GM03348 (cell line): ENCODE data around the gene JUP.

ENCODE experiments used
- DNase-seq: peaks from one replicate; pipeline ENCODE4 v3.0.0; 2012; ENCODE audit warnings: low spot score

JUP gene

DNA sequence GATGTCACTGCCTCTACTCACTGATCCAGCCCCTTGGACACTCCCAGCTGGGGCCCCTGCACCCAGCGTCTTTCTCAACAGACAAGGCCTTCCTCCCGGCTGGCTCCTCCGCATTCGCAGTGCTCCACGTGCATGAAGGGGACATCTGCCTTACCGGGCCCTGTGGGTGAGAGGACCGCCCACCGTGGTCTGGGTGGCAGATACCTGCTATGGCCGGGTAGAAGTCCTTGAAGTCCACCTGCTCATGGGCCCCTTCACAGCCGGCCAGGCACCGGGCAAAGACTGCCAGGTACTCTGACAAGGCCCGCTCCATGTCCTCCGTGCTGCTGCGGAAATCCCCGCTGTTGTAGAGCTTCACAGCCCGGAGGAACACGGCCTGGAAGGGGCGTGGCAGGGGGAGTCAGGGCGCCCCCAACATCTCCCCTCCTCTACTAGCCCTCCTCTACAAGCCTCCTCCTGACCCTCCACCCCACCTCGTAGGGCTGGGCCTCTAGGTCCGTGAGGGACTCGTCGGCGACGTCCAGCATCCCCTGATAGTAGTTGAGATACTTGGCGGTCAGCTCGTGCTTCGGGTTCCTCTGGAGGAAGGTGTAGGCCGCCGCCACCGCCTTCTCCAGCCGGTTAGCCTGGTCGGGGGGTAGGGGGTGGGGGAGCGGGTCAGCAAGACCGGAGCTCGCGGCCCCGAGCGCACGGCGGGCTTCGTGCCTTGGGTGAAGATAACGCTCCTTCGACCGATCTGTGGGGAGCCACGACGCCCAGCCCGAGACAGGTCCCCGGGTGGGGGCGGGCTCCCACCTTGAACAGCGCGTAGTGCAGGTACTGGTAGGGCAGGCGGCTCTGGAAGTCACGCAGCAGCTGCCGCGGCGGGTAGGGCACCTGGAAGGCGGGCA, 24.4 kb upstream of the JUP start:
- peak; percentile 37 for DNase-seq

- no peak for DNase-seq
Measured at GRCh38 chr17:41806685-41807445, 20.4 kb upstream of the JUP start.

- DNase-seq, result no peak
Measured at GRCh38 chr17:41803049-41804020, 16.8 kb upstream of the JUP start.

DNA sequence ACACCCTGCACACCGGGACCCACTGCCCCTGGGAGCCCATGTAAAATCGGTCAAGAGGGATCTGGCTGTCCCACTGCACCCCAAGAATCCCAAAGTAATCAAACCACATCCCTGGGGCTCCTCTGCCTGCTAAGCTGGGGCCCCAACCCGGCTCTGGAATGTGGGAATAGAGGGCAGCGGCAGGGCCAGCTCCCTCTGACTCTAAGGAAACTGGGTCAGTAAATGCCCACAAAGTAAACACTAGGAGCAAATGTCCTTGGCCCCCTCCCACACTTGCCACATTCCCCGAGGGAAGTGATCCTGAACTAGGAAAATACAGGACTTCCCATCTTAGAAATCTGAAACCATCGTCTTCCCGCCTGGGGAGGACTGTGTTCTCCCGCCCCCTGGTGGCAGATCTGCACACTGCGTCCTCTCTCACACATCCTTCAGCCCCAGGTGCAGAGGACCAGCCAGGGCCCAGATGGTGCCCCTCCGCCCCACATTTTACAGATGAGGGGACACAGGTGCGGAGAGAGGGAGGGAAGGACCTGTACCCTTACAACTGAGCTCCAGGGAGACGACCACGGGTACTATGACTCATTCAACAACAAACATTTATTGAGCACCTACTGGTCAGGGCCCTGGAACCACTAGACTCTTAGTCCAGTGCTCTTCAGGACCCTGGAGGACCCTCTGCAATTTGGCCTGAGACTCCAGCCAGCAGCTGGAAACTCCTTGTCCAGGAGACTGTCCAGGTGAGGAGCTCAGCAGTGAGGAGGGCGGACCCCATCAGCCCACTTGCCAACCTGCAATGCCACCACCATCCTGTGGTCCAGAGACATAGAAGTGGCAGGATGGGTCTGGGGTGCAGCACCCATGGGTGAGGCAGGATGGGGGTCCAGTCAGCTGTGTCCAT, 15.1 kb upstream of the JUP start:
- peak; percentile 89 for DNase-seq

- DNase-seq, result peak; percentile 66
Measured at GRCh38 chr17:41800601-41801373, 14.3 kb upstream of the JUP start.

- DNase-seq, result no peak
Measured at GRCh38 chr17:41799366-41799765, 12.9 kb upstream of the JUP start.

DNA sequence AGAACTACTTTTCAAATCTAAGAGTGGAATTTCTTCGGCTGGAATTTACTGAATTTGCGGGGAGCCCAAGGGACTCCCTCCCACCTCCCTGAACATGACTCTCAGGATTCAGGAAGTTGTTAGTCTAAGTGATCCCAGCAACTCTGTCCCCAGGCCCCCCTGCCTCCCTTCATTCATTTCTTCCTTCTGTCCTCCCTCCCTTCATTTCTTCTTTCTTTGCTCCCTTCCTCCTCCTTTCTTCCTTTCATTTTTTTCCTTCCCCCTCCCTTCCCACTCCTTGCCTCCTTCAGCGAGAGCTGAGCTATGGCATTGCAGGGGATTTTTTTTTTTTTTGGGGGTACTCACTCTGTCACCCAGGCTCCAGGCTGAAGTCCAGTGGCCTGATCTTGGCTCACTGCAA, 10.9 kb upstream of the JUP start:
- no peak for DNase-seq

- no peak for DNase-seq
Measured at GRCh38 chr17:41796121-41796895, 9.8 kb upstream of the JUP start.

GRCh38 chr17:41794540-41794975, 8.0 kb upstream of the JUP start:
- DNase-seq, result no peak

DNA sequence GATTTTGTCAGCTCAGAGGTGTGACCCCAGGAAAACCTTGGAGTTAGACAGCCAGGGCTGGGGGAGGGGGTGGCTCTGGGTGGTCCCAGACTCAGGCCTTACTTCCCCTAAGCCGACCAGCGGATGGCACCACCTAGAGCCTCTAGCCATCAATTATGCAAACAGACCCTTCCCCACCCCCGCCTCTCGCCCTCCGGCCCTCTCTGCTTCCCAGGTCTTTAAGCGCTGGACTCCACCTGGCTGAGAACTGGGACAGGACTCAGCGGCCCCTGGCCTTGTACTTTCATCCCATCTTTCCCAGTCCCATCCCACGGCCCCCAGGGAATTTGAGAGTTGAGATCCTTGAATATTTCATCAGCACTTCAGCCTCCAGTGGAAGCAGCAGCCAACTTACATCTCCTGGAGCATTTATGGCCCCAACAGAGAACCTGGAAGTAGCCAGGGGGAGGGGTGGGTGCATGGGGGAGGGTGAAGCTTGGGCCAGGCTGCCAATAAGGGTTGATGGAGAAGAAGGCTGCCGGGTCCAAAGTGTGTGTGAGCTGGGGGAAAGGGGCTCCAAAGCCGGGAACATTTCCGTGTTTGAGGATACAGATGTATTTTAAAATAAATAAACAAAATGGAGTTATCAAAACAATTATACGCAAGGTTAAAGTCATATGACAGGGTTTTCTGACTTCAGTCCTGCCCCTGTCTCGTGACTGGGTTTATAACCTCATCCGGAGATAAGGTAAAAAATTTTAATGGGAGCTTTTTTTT, 7.5 kb upstream of the JUP start:
- DNase-seq, result no peak

GRCh38 chr17:41792845-41793783, 6.6 kb upstream of the JUP start:
- DNase-seq, result peak; percentile 71

GRCh38 chr17:41787021-41787418, 509 bp upstream of the JUP start:
- DNase-seq, result no peak

DNA sequence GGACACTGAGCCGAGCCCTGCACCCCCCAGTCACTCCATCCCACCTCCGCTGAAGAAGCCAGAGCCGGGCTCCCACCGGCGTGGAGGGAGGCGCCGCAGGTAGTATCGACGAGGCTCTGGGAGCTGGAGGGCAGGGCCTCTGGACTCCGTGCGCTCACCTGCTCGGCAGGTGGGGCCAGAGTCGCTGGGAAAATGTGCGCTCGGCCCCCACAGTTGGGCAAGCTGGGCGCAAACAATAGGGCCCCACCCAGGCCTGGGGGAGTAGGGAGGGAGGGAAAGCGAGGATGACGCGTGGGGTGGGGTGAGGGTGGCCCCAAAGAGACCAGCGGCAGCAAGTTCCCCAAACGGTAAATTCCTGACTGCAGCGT, 668 bp downstream of the JUP start:
- no peak for DNase-seq

DNA sequence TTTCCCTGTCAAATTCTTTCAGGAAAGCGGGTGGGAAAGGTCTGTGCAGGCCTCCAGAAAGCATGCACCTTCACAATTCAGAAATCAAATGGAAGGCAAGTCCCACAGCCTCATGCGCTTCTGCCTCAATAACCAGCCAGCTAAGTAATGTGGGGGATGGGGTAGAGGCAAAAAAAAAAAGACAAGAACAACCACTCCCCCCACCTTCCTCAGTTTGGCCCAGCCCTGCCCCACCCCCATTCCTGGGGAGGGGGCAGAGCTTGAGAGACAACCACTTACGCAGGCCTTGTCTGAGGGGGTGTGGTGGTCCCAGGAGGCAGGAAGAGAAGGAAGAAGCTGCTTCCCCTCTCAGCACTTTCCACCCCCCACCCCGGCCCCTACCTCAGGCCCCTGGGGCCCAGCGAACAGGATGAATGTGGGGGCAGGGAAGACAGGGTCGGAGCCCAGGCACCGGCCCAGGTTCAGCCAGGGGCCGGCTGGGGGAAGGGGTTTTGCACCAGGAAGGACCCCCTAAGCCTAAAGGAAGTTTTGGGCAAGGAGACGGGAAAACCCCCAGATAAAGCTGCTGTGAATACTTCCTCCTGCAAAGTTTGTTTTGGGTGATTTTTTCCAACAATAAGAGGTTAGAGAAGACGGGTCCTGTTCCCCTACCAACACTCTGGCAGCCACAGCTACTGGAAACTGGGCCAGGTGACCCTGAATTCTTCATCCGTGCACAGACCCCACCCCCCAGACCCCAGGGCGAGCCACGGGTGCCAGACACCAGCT, 1.2 kb downstream of the JUP start:
- DNase-seq, result no peak

DNA sequence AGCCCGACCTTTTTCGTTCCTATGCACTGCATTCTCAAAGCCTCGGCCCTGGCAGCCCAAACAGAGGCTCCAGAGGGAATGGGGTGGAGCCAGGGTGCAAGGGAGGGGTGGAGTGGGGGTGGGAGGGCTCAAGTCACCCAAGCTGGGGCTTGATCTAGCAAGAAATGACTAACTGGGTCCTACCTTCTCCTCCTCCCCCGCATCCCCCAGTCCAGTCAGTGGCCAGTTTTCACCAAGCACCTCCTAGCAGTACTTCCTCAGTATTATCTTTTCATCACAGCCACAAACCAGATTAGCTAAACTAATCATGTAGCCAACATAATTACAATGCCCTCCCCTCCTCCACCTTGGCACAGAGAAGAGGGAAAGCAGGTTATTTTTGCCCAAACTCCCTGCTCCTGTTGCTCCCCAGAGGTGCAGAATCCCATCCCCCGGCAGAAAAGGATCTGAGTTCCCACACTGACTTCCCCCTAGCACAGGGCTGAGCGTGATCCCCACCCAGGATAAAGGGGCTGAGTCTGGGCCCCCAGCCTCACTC, 2.2 kb downstream of the JUP start:
- no peak for DNase-seq

- no peak for DNase-seq
Measured at GRCh38 chr17:41782142-41782541, 4.4 kb downstream of the JUP start.
